OCI-LY1 (cell line): ENCODE measurements around the gene LMX1B.

Experiments
- H2AFZ ChIP-seq: fragments of 200-600 bp; sonication (generic), shearing (Covaris generic); 2 replicates; pipeline ENCODE4 v1.6.0; 2014; ENCODE audit warnings: antibody characterized with exemption, mild to moderate bottlenecking, low read length
- H3F3A ChIP-seq: fragments of 200-600 bp; sonication (generic), shearing (Covaris generic); 2 replicates; pipeline ENCODE4 v1.6.0; 2014; ENCODE audit warnings: mild to moderate bottlenecking, antibody characterized with exemption, low read length, moderate library complexity; ENCODE audit not compliant: insufficient read depth
- H3K27ac ChIP-seq: fragments of 200-600 bp; sonication (generic); 2 replicates; pipeline ENCODE4 v1.5.1; 2014; ENCODE audit warnings: low read length, mixed run types, mild to moderate bottlenecking, low read depth; ENCODE audit not compliant: poor library complexity, severe bottlenecking
- H3K27me3 ChIP-seq: fragments of 200-600 bp; sonication (generic); 2 replicates; pipeline ENCODE4 v1.6.0; 2014; ENCODE audit warnings: antibody characterized with exemption, mild to moderate bottlenecking, low read length, moderate library complexity; ENCODE audit not compliant: insufficient read depth
- H3K36me3 ChIP-seq: fragments of 200-600 bp; sonication (generic); 2 replicates; pipeline ENCODE4 v1.6.1; 2014; ENCODE audit warnings: mild to moderate bottlenecking, antibody characterized with exemption, low read length, moderate library complexity, mixed read lengths; ENCODE audit not compliant: insufficient read depth
- H3K4me1 ChIP-seq: fragments of 200-600 bp; sonication (generic); 2 replicates; pipeline ENCODE4 v1.5.1; 2014; ENCODE audit warnings: mild to moderate bottlenecking, low read length, moderate library complexity; ENCODE audit not compliant: insufficient read depth, severe bottlenecking
- H3K4me2 ChIP-seq: fragments of 200-600 bp; sonication (generic), shearing (Covaris generic); 2 replicates; pipeline ENCODE4 v1.6.1; 2014; ENCODE audit warnings: low read length
- H3K4me3 ChIP-seq: fragments of 200-600 bp; sonication (generic); 2 replicates; pipeline ENCODE4 v1.5.1; 2014; ENCODE audit warnings: low read length, low read depth, mild to moderate bottlenecking, mixed read lengths; ENCODE audit not compliant: poor library complexity, severe bottlenecking
- H3K79me2 ChIP-seq: fragments of 200-600 bp; shearing (Covaris generic); 2 replicates; pipeline ENCODE4 v1.6.1; 2016; ENCODE audit warnings: mixed run types, low read length, mixed read lengths; ENCODE audit not compliant: insufficient read depth
- H3K9ac ChIP-seq: fragments of 200-600 bp; sonication (generic), shearing (Covaris generic); 2 replicates; pipeline ENCODE4 v1.6.1; 2014; ENCODE audit warnings: mild to moderate bottlenecking, low read length, mixed read lengths
- H3K9me2 ChIP-seq: fragments of 200-600 bp; sonication (generic), shearing (Covaris generic); 2 replicates; pipeline ENCODE4 v1.6.1; 2014; ENCODE audit warnings: low read depth, mild to moderate bottlenecking, low read length, mixed read lengths
- H3K9me3 ChIP-seq: fragments of 200-600 bp; shearing (Covaris generic); 2 replicates; pipeline ENCODE4 v1.6.1; 2014; ENCODE audit warnings: low read length, mixed read lengths
- H4K20me1 ChIP-seq: fragments of 200-600 bp; sonication (generic), shearing (Covaris generic); 2 replicates; pipeline ENCODE4 v1.6.0; 2016; ENCODE audit warnings: mild to moderate bottlenecking, low read length; ENCODE audit not compliant: insufficient read depth
- CTCF ChIP-seq: fragments of 200-600 bp; sonication (generic), shearing (Covaris generic); IDR thresholded peaks from 2 replicates; pipeline ENCODE4 v1.5.1; 2017; ENCODE audit warnings: mild to moderate bottlenecking, antibody characterized with exemption, low read length, moderate library complexity, mixed read lengths
- EZH2 ChIP-seq: fragments of 200-600 bp; sonication (generic), shearing (Covaris generic); IDR thresholded peaks from 2 replicates; pipeline ENCODE4 v1.8.0; 2017; ENCODE audit warnings: borderline replicate concordance, mixed run types, mild to moderate bottlenecking, antibody characterized with exemption, low read length, moderate library complexity, mixed read lengths

LMX1B gene

GRCh38 chr9:126647585-126648411, 34.1 kb downstream of the LMX1B start:
- H4K20me1 ChIP-seq = no peaks in the 10 kb centered on the region
- peaks cover 4% of the 10 kb centered on the region; the same call in 1 of the 2 replicates for H3K27me3 ChIP-seq
- H3K9me2 ChIP-seq = no peaks in the 10 kb centered on the region
- TF ChIP-seq EZH2 (no peak), CTCF (no peak)
- no peaks in the 10 kb centered on the region for H3K79me2 ChIP-seq
- no peak overlapping the region for H3K9ac ChIP-seq
- no peaks in the 10 kb centered on the region for H3F3A ChIP-seq
- no peaks in the 10 kb centered on the region for H3K9me3 ChIP-seq
- no peaks in the 10 kb centered on the region for H3K4me1 ChIP-seq
- no peak overlapping the region for H3K4me3 ChIP-seq
- no peak overlapping the region for H3K4me2 ChIP-seq
- no peak overlapping the region for H2AFZ ChIP-seq
- H3K27ac ChIP-seq = no peak overlapping the region
- H3K36me3 ChIP-seq = no peaks in the 10 kb centered on the region

- Histone ChIP-seq H3K4me3 (no peak overlapping the region), H3K4me1 (no peaks in the 10 kb centered on the region), H3K9me3 (no peaks in the 10 kb centered on the region), H3F3A (no peaks in the 10 kb centered on the region), H3K79me2 (no peaks in the 10 kb centered on the region), H4K20me1 (no peaks in the 10 kb centered on the region), H3K9me2 (no peaks in the 10 kb centered on the region), H3K36me3 (no peaks in the 10 kb centered on the region), H3K27me3 (peaks cover 4% of the 10 kb centered on the region; the same call in 1 of the 2 replicates), H3K9ac (no peak overlapping the region), H3K4me2 (no peak overlapping the region), H3K27ac (no peak overlapping the region), H2AFZ (no peak overlapping the region)
- no peak for TF ChIP-seq EZH2
- TF ChIP-seq CTCF = no peak
Measured at GRCh38 chr9:126649477-126649876, 35.7 kb downstream of the LMX1B start.

- Histone ChIP-seq H3K4me1 (no peaks in the 10 kb centered on the region), H3K79me2 (no peaks in the 10 kb centered on the region), H3F3A (no peaks in the 10 kb centered on the region), H3K27ac (no peak overlapping the region), H3K4me3 (no peak overlapping the region), H3K9ac (no peak overlapping the region), H2AFZ (no peak overlapping the region), H3K9me3 (no peaks in the 10 kb centered on the region), H3K36me3 (no peaks in the 10 kb centered on the region), H3K4me2 (no peak overlapping the region), H4K20me1 (no peaks in the 10 kb centered on the region), H3K27me3 (peaks cover 4% of the 10 kb centered on the region; the same call in 1 of the 2 replicates), H3K9me2 (no peaks in the 10 kb centered on the region)
- TF ChIP-seq EZH2 (no peak), CTCF (no peak)
Measured at GRCh38 chr9:126650404-126651341, 36.9 kb downstream of the LMX1B start.
